Erythroblast (primary cell): ENCODE measurements around the gene ZFYVE16.
"Not testable (repeated sequence)": the region's sequence is repeated elsewhere in the genome, so short reads cannot be mapped to it uniquely, and the experiment has no call there.

Experiments used
- DNase-seq, 2 experiments: peaks; one replicate each; lab custom pipeline; 2025; lab: John Stamatoyannopoulos, UW
- GATA1 ChIP-seq: IDR thresholded peaks from 2 replicates; pipeline ENCODE4 v1.6.1; 2011; ENCODE audit warnings: low read depth, mild to moderate bottlenecking, control low read depth, low read length, moderate library complexity
- POLR2A ChIP-seq: IDR thresholded peaks from 2 replicates; pipeline ENCODE4 v1.6.1; 2011; ENCODE audit warnings: mild to moderate bottlenecking, low read length

Gene ZFYVE16

DNA sequence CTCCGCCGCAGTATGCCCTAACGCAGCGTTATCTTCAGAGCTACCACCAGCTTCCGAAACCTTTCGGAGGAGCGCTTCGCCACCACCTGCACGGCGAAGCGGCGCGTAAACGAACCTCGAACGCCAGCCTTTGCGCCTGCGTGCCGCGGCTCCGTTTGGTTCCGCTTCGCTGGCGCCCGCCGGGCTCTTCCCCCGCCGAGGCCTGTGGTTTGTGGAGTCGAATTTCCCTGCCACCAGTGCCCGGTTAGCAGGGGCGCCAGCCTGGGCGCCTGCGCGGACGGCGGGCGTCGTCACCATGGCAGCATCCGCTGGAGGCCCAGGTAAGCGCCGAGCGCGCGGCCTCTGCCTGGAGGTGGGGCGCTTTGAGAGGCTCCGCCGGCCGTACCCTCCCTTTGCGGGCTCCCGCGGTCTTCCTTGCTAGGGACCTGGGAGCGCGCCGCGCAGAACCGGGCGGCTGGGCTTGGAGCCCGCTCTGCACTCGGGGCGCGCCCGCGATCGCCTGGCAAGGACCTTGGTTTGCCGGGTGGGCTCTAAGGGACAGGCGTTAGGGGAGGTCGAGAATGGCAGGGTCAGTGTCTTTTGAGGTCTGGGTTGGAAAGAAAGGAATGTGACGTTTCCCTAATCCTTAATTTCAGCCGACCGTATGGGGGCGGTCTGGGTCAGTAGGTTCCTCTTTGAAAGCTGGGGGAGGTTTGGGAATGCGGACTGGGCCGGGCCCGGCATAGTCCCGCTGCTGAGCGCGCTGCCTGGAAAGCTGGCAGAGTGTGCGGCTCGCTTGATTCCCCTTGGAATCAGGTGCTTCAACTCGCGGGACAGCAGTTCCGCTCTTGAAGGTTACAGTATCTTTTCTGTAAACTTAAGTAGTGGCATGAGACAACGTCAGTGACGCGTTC lies 80.2 kb downstream of the ZFYVE16 start, which contains the start of gene FAM151B:
Gene FAM151B (plus strand): TSS at position 272 of the 893 bp plus-strand sequence. CDS start 24 bp downstream, at position 296.
- DNase-seq: peak; percentile 52 to 61
- TF ChIP-seq POLR2A (no peak), GATA1 (no peak)

- TF ChIP-seq GATA1: no peak
- no peak for TF ChIP-seq POLR2A
- DNase-seq: no peak
These were observed 83.4 kb downstream of the ZFYVE16 start for GRCh38 chr5:80491296-80491695.

DNA sequence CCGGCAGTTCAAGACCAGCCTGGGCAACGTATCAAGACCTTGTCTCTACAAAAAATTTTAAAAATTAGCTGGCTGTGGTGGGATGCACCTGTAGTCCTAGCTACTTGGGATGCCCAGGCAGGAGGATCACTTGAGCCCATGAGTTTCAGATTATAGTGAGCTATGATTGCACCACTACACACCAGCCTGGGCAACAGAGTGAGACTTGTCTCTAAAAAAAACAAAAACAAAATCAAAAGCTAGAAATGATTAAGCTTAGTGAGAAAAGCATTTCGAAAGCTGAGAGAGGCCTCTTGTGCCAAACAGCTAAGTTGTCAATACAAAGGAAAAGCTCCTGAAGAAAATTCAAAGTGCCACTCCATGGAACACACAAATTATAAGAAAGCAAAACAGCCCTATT lies 84.9 kb downstream of the ZFYVE16 start:
- TF ChIP-seq GATA1 (no peak), POLR2A (no peak)
- no peak for DNase-seq

GRCh38 chr5:80493443-80493842 lies 85.6 kb downstream of the ZFYVE16 start:
- not testable (repeated sequence) for DNase-seq

- no peak for TF ChIP-seq GATA1
- TF ChIP-seq POLR2A: no peak
- no peak for DNase-seq
These were observed 88.0 kb downstream of the ZFYVE16 start for GRCh38 chr5:80495891-80496290.

DNA sequence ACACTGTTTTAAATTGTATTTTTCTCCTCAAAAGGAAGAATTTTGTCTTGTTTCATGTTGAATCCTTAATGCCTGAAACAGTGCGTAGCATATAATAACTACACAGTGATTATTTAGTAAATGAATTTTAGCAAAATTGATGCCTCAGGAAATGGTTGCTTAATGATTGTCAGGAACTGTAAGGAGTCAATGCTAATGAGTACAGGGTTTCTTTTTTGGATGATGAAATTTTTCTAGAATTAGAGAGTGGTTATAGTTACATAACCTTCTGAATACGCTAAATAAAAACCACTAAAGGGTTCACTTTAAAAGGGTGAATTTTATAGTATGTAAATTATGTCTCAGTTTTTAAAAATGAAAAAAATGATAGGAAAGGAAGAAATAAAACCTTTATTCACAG lies 94.9 kb downstream of the ZFYVE16 start:
- TF ChIP-seq GATA1 (no peak), POLR2A (no peak)
- no peak for DNase-seq

DNA sequence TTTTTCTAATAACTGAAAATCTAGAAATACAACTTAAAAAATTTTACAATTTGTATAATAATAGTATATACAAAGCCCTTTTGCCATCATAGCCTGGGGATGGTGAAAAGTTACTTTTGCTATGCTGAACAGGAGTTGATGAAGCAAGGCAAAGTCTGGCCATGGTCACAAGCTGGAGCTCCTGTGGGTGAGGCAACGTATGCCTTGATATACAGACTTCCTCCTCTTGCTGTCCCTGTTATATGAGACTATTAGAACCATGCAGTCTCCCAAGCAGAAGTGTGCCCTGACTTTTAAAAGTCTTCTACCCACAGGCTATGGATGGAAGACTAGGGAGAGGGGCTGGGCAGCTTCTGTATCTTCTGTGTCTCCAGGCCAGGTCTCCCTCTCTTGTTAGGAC lies 95.8 kb downstream of the ZFYVE16 start:
- DNase-seq: no peak
- TF ChIP-seq GATA1 (no peak), POLR2A (no peak)

- TF ChIP-seq GATA1 (no peak), POLR2A (no peak)
- DNase-seq: no peak
These were observed 97.0 kb downstream of the ZFYVE16 start for GRCh38 chr5:80504833-80505232.

- no peak for DNase-seq
- no peak for TF ChIP-seq GATA1
- no peak for TF ChIP-seq POLR2A
These were observed 99.8 kb downstream of the ZFYVE16 start for GRCh38 chr5:80507663-80508062.

- DNase-seq: no peak
These were observed 101.0 kb downstream of the ZFYVE16 start for GRCh38 chr5:80508844-80509243.

DNA sequence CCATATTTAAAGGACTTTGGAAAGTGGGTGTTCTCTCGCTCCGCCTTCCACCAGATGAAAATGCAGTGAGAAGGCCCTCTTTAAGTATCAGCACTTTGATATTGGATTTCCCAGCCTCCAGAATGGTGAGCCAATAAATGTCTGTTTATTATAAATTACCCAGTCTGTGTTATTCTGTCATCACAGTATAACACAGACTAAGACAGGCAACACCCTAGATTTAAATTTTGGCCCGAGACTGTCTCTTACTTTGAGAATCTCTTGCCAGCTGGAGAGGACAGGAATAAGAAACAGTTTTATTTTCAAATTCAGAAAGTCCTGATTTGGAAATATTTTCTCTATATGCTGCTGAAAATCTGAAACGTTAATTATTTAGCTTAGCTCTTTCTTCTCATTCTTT lies 101.5 kb downstream of the ZFYVE16 start:
- no peak for TF ChIP-seq POLR2A
- DNase-seq: no peak

More at GRCh38 chr5:80508844-80509243, 101.0 kb downstream of the ZFYVE16 start:
- no peak for TF ChIP-seq POLR2A
- no peak for TF ChIP-seq GATA1

DNA sequence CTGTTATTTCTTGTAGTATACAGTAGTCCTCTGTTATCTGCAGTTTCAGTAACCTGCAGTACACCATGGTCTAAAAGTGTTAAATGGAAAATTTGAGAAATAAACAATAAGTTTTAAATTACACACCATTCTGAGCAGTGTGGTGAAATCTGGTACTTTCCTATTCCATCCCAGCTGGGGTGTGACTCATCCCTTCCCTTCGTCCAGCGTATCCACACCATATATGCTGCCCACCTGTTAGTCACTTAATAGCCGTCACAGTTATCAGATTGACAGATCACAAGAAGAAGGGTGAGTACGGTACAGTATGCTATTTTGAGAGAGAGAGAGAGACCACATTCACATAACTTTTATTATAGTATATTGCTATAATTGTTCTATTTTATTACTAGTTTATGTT lies 109.0 kb downstream of the ZFYVE16 start:
- no peak for TF ChIP-seq GATA1
- no peak for TF ChIP-seq POLR2A
- no peak for DNase-seq
